Effector memory CD8-positive, alpha-beta T cell (primary cell): Measurements from ENCODE around the gene GHR.

ENCODE experiments used
- ATAC-seq: fragments of 150-1000 bp; cut with Tn5 transposase; replicated peaks from 2 replicates; pipeline ENCODE4 v1.10.0; 2021; ENCODE audit warnings: mild to moderate bottlenecking, moderate library complexity
- DNase-seq, 3 experiments: peaks; one replicate each; pipeline ENCODE4 v3.0.0; 2021
- H3K27ac Mint-ChIP-seq, 2 donors: one replicate each; pipeline ENCODE4 v1.8.0; 2022; ENCODE audit warnings: mild to moderate bottlenecking in 2 of 2, mixed read lengths in 2 of 2, moderate library complexity in 2 of 2
- H3K27me3 Mint-ChIP-seq, 2 donors: one replicate each; pipeline ENCODE4 v1.8.0; 2022; ENCODE audit warnings: mixed read lengths in 2 of 2
- H3K36me3 Mint-ChIP-seq: one replicate; pipeline ENCODE4 v1.8.0; 2022; ENCODE audit warnings: mild to moderate bottlenecking, moderate library complexity, mixed read lengths; ENCODE audit not compliant: insufficient read depth
- H3K4me1 Mint-ChIP-seq, 2 donors: one replicate each; pipeline ENCODE4 v1.8.0; 2022; ENCODE audit warnings: low read depth in 2 of 2, mixed read lengths in 2 of 2
- H3K4me3 Mint-ChIP-seq, 2 donors: one replicate each; pipeline ENCODE4 v1.8.0; 2022; ENCODE audit warnings: mild to moderate bottlenecking in 2 of 2, mixed read lengths in 2 of 2, moderate library complexity in 2 of 2
- H3K9me3 Mint-ChIP-seq, 2 donors: one replicate each; pipeline ENCODE4 v1.8.0; 2022; ENCODE audit warnings: mixed read lengths in 2 of 2

Gene GHR

GRCh38 chr5:42545038-42545437 is 121.8 kb downstream of the GHR start:
- DNase-seq = no peak
- no peak for ATAC-seq
- no peak overlapping the region for H3K27ac Mint-ChIP-seq
- no peaks in the 10 kb centered on the region for H3K4me1 Mint-ChIP-seq
- no peaks in the 10 kb centered on the region for H3K36me3 Mint-ChIP-seq
- peaks cover 2 to 10% of the 10 kb centered on the region in 2 donors for H3K9me3 Mint-ChIP-seq
- peaks cover 6 to 10% of the 10 kb centered on the region in 2 donors for H3K27me3 Mint-ChIP-seq
- no peak overlapping the region for H3K4me3 Mint-ChIP-seq

GRCh38 chr5:42547141-42547540 is 123.9 kb downstream of the GHR start:
- H3K4me1 Mint-ChIP-seq = no peaks in the 10 kb centered on the region
- ATAC-seq (no peak), DNase-seq (no peak)

GRCh38 chr5:42547894-42548293 is 124.7 kb downstream of the GHR start:
- Mint-ChIP-seq H3K9me3 (no peaks in the 10 kb centered on the region), H3K4me3 (no peak overlapping the region), H3K27ac (no peak overlapping the region), H3K27me3 (peaks cover 5 to 8% of the 10 kb centered on the region in 2 donors), H3K36me3 (no peaks in the 10 kb centered on the region), H3K4me1 (no peaks in the 10 kb centered on the region)
- no peak for DNase-seq
- ATAC-seq = no peak

More at GRCh38 chr5:42547141-42547540, 123.9 kb downstream of the GHR start:
- Mint-ChIP-seq H3K36me3 (no peaks in the 10 kb centered on the region), H3K9me3 (no peaks in the 10 kb centered on the region), H3K27me3 (peaks cover 5 to 8% of the 10 kb centered on the region in 2 donors), H3K4me3 (no peak overlapping the region), H3K27ac (no peak overlapping the region)

- H3K4me3 Mint-ChIP-seq = no peak overlapping the region
- DNase-seq (no peak), ATAC-seq (no peak)
- H3K27ac Mint-ChIP-seq = no peak overlapping the region
- no peaks in the 10 kb centered on the region for H3K9me3 Mint-ChIP-seq
- peaks cover 5 to 8% of the 10 kb centered on the region in 2 donors for H3K27me3 Mint-ChIP-seq
- H3K4me1 Mint-ChIP-seq = no peaks in the 10 kb centered on the region
- H3K36me3 Mint-ChIP-seq = no peaks in the 10 kb centered on the region
These were observed 129.4 kb downstream of the GHR start for GRCh38 chr5:42552597-42552996.

GRCh38 chr5:42553461-42553860 is 130.2 kb downstream of the GHR start:
- DNase-seq (no peak), ATAC-seq (no peak)
- Mint-ChIP-seq H3K4me3 (no peak overlapping the region), H3K27ac (no peak overlapping the region), H3K36me3 (no peaks in the 10 kb centered on the region), H3K4me1 (no peaks in the 10 kb centered on the region), H3K27me3 (peaks cover 5 to 8% of the 10 kb centered on the region in 2 donors), H3K9me3 (no peaks in the 10 kb centered on the region)

GRCh38 chr5:42555010-42555409 is 131.8 kb downstream of the GHR start:
- no peaks in the 10 kb centered on the region for H3K4me1 Mint-ChIP-seq

GRCh38 chr5:42555797-42556196 is 132.6 kb downstream of the GHR start:
- Mint-ChIP-seq H3K36me3 (no peaks in the 10 kb centered on the region), H3K27ac (no peak overlapping the region), H3K9me3 (no peaks in the 10 kb centered on the region), H3K4me1 (no peaks in the 10 kb centered on the region), H3K27me3 (peaks cover 15 to 20% of the 10 kb centered on the region in 2 donors), H3K4me3 (no peak overlapping the region)
- DNase-seq (no peak), ATAC-seq (no peak)

More at GRCh38 chr5:42555010-42555409, 131.8 kb downstream of the GHR start:
- Mint-ChIP-seq H3K4me3 (no peak overlapping the region), H3K36me3 (no peaks in the 10 kb centered on the region), H3K27ac (no peak overlapping the region), H3K27me3 (peaks cover 9 to 14% of the 10 kb centered on the region in 2 donors), H3K9me3 (no peaks in the 10 kb centered on the region)
- DNase-seq (no peak), ATAC-seq (no peak)

- ATAC-seq (no peak), DNase-seq (no peak)
- H3K27ac Mint-ChIP-seq = no peak overlapping the region
- no peak overlapping the region for H3K4me3 Mint-ChIP-seq
- no peaks in the 10 kb centered on the region for H3K36me3 Mint-ChIP-seq
- H3K9me3 Mint-ChIP-seq = no peaks in the 10 kb centered on the region
- peaks cover 22 to 23% of the 10 kb centered on the region in 2 donors for H3K27me3 Mint-ChIP-seq
- H3K4me1 Mint-ChIP-seq = no peaks in the 10 kb centered on the region
These were observed 134.4 kb downstream of the GHR start for GRCh38 chr5:42557689-42558088.

- H3K27ac Mint-ChIP-seq = no peak overlapping the region
- H3K27me3 Mint-ChIP-seq = peaks cover 29 to 30% of the 10 kb centered on the region in 2 donors
- DNase-seq (no peak), ATAC-seq (no peak)
- H3K36me3 Mint-ChIP-seq = no peaks in the 10 kb centered on the region
- H3K4me1 Mint-ChIP-seq = no peaks in the 10 kb centered on the region
- H3K4me3 Mint-ChIP-seq = no peak overlapping the region
- H3K9me3 Mint-ChIP-seq = no peaks in the 10 kb centered on the region
These were observed 138.4 kb downstream of the GHR start for GRCh38 chr5:42561656-42562055.

- ATAC-seq (no peak), DNase-seq (no peak)
- Mint-ChIP-seq H3K4me3 (no peak overlapping the region), H3K9me3 (no peaks in the 10 kb centered on the region), H3K27ac (no peak overlapping the region), H3K4me1 (no peaks in the 10 kb centered on the region), H3K36me3 (no peaks in the 10 kb centered on the region), H3K27me3 (peaks cover 33 to 45% of the 10 kb centered on the region in 2 donors)
These were observed 141.6 kb downstream of the GHR start for GRCh38 chr5:42564689-42565356.

- Mint-ChIP-seq H3K4me1 (no peaks in the 10 kb centered on the region), H3K27me3 (peaks cover 27 to 32% of the 10 kb centered on the region in 2 donors), H3K9me3 (no peaks in the 10 kb centered on the region), H3K36me3 (no peaks in the 10 kb centered on the region), H3K27ac (no peak overlapping the region), H3K4me3 (no peak overlapping the region)
- ATAC-seq (no peak), DNase-seq (no peak)
These were observed 143.5 kb downstream of the GHR start for GRCh38 chr5:42566652-42567295.

GRCh38 chr5:42569325-42569724 is 146.1 kb downstream of the GHR start:
- Mint-ChIP-seq H3K4me3 (no peak overlapping the region), H3K27me3 (peaks cover 39 to 53% of the 10 kb centered on the region in 2 donors), H3K9me3 (no peaks in the 10 kb centered on the region), H3K27ac (no peak overlapping the region), H3K4me1 (no peaks in the 10 kb centered on the region), H3K36me3 (peaks cover under 1% of the 10 kb centered on the region)
- ATAC-seq (no peak), DNase-seq (no peak)

GRCh38 chr5:42569953-42570548 is 146.8 kb downstream of the GHR start:
- peaks cover 4% of the 10 kb centered on the region for H3K36me3 Mint-ChIP-seq
- ATAC-seq (no peak), DNase-seq (no peak)
- H3K27me3 Mint-ChIP-seq = peaks cover 43 to 57% of the 10 kb centered on the region in 2 donors
- H3K4me3 Mint-ChIP-seq = no peak overlapping the region
- no peaks in the 10 kb centered on the region for H3K9me3 Mint-ChIP-seq
- H3K27ac Mint-ChIP-seq = no peak overlapping the region
- no peaks in the 10 kb centered on the region for H3K4me1 Mint-ChIP-seq
